Neural progenitor cell (in vitro differentiated cells): ENCODE results near the gene SGSM1.

Experiments
- CTCF ChIP-seq: fragments of 200-600 bp; sonication (generic); IDR thresholded peaks from 2 replicates; pipeline ENCODE4 v1.5.1; 2017; ENCODE audit warnings: antibody characterized with exemption, mild to moderate bottlenecking
- EZH2 ChIP-seq: fragments of 200-600 bp; sonication (generic); IDR thresholded peaks from 2 replicates; pipeline ENCODE4 v1.6.1; 2017; ENCODE audit warnings: antibody characterized with exemption, mild to moderate bottlenecking, moderate library complexity
- EZH2phosphoT487 ChIP-seq: fragments of 200-600 bp; sonication (generic); IDR thresholded peaks from 2 replicates; pipeline ENCODE4 v1.6.1; 2017; ENCODE audit warnings: antibody characterized with exemption

- no peak for TF ChIP-seq CTCF
- no peak for TF ChIP-seq EZH2
- TF ChIP-seq EZH2phosphoT487, result no peak
Measured at GRCh38 chr22:24843048-24843447, 37.0 kb downstream of the SGSM1 start.
